ENCODE data around the gene DPYSL4. TPM values are rescaled to one million over a fixed set of nuclear protein-coding genes. Genes with fewer than 3 reads are reported as not detected.

DPYSL4 gene
- total and polyA plus RNA-seq, 2 of the 13 experiments (the other 11 are each of a cell fraction or from before 2014, with no cell fraction given), result 0.84 to 1.2 TPM

DNA sequence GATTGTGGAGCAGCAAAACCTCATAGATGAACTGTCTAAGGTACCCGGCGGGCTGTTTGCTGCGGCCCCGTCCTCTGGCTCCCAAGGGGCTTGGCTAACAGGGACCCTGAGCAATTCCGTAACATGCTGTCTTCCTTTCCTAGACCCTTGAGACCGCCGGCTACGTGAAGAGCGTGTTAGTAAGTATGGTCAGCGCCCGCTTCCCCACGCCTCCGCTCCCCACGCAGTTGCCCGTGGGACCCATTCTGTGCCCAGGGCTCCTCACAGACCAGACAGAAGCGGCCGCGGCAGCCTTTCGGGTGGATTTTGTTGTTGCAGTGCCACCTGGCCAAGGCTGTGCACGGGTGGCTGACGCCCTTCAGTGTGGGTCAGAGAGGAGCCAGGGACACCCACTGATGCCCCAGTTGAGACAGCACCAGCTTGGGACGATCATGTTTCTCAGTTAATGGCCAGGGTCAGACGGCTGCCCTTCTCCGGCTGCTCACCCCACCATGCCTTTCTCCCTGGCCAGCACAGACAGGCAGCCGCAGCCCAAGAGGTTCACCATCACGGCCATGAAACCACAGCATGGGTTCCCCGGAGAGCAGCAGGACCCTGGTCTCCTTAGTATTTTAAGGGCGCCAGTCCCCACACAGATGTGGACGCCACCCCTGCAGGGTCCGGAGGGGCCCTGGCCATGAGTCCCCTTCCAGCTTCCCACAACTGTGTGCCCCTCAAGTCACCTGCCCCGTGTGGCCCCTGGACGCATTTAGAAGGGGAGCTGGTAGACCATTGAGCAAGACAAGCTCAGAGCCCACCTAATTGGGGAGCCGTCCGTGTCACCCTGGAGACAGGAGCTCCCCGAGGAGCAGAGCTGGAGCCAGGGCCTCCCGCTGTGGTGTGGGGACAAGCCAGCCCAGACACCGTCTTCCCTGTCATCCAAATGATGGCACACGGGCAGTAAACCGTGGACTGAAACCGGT lies 49.4 kb upstream of the DPYSL4 start:
- DNase-seq (ENCODE audit: low spot score), result no peak
- H2AFZ ChIP-seq (ENCODE audit: low read length), result no peak overlapping the region
- in situ Hi-C loops (cut with HindIII; ENCODE audit: extremely low pct_ligation_motif_present, low pct_unique_long_range_greater_than_20kb) (no loop called here), intact Hi-C loops (cut with micrococcal nuclease; ENCODE audit: unreplicated experiment) (no loop called here)
- BruUV-seq (replicated peaks), result no TSS peak
- H4K20me1 ChIP-seq (ENCODE audit: insufficient read depth, low read length), result no peaks in the 10 kb centered on the region
- FAIRE-seq, result no peak
- no peak overlapping the region for H3K9ac ChIP-seq (ENCODE audit: insufficient read depth, low read depth, low read length)
- no peaks in the 10 kb centered on the region for H3K79me2 ChIP-seq (ENCODE audit: insufficient read depth, low read length)
- H3K4me2 ChIP-seq (ENCODE audit: low read depth, low read length), result no peak overlapping the region
- 52% methylated on average over 22 of the region's 40 CpGs for WGBS (ENCODE audit: low lambda C conversion rate)
- ATAC-seq, result no peak
- H3K4me1 ChIP-seq (ENCODE audit: insufficient read depth, low read length), result no peaks in the 10 kb centered on the region
- H3K9me3 ChIP-seq (ENCODE audit: low read length), result no peaks in the 10 kb centered on the region
- peaks cover 14 to 54% of the 10 kb centered on the region in 2 experiments for H3K27me3 ChIP-seq (ENCODE audit: control insufficient read depth in 1 of 2, insufficient read depth in 2 of 2, low read length in 2 of 2)
- no peaks in the 10 kb centered on the region for H3K36me3 ChIP-seq (replicated peaks in 1 of 2; ENCODE audit: control insufficient read depth in 1 of 2, insufficient read depth in 2 of 2, low read length in 2 of 2)
- H3K4me3 ChIP-seq (replicated peaks in 1 of 3; ENCODE audit: insufficient read depth in 1 of 3, low read depth in 2 of 3, low read length in 3 of 3), result no peak overlapping the region
- TF ChIP-seq CHD2 (IDR thresholded peaks at IDR 0.05; ENCODE audit: low read depth, low read length) (no peak), MTF1 (CRISPR knock-in tag; IDR thresholded peaks at IDR 0.05) (no peak), ZNF557 (CRISPR knock-in tag; IDR thresholded peaks at IDR 0.05) (no peak), ZNF792 (CRISPR knock-in tag; IDR thresholded peaks at IDR 0.05) (no peak), KMT2B (CRISPR knock-in tag; IDR thresholded peaks at IDR 0.05) (no peak), WIZ (CRISPR knock-in tag; IDR thresholded peaks at IDR 0.05) (no peak)
- TF ChIP-seq, protein P1, sequence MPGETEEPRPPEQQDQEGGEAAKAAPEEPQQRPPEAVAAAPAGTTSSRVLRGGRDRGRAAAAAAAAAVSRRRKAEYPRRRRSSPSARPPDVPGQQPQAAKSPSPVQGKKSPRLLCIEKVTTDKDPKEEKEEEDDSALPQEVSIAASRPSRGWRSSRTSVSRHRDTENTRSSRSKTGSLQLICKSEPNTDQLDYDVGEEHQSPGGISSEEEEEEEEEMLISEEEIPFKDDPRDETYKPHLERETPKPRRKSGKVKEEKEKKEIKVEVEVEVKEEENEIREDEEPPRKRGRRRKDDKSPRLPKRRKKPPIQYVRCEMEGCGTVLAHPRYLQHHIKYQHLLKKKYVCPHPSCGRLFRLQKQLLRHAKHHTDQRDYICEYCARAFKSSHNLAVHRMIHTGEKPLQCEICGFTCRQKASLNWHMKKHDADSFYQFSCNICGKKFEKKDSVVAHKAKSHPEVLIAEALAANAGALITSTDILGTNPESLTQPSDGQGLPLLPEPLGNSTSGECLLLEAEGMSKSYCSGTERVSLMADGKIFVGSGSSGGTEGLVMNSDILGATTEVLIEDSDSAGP (CRISPR knock-in tag; IDR thresholded peaks at IDR 0.05; ENCODE audit: borderline replicate concordance), result no peak
- TF ChIP-seq, protein P2, sequence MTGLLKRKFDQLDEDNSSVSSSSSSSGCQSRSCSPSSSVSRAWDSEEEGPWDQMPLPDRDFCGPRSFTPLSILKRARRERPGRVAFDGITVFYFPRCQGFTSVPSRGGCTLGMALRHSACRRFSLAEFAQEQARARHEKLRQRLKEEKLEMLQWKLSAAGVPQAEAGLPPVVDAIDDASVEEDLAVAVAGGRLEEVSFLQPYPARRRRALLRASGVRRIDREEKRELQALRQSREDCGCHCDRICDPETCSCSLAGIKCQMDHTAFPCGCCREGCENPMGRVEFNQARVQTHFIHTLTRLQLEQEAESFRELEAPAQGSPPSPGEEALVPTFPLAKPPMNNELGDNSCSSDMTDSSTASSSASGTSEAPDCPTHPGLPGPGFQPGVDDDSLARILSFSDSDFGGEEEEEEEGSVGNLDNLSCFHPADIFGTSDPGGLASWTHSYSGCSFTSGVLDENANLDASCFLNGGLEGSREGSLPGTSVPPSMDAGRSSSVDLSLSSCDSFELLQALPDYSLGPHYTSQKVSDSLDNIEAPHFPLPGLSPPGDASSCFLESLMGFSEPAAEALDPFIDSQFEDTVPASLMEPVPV (CRISPR knock-in tag; IDR thresholded peaks at IDR 0.05), result no peak
- POLR2A ChIA-PET, result no interaction called here
- CTCF ChIA-PET (ENCODE audit: low intra/inter-chr PET ratio, low total read pairs), result no interaction called here
- no peak overlapping the region for H3K27ac ChIP-seq (ENCODE audit: extremely low read length, insufficient read depth, low read length)
